Mesangial cell (primary cell): ENCODE results near the gene LTBP2. TPM values are rescaled to one million over a fixed set of nuclear protein-coding genes. Genes with fewer than 3 reads are reported as not detected.

Experiments used
- total RNA-seq: library from RNA; depleted of rRNA; stranded (reverse); fragments of >200 nt; gene quantifications from 2 replicates; pipeline ENCODE4 v1.2.3, GENCODE V29; 2015

Gene LTBP2
- 153 and 170 TPM in 2 replicates for total RNA-seq

DNA sequence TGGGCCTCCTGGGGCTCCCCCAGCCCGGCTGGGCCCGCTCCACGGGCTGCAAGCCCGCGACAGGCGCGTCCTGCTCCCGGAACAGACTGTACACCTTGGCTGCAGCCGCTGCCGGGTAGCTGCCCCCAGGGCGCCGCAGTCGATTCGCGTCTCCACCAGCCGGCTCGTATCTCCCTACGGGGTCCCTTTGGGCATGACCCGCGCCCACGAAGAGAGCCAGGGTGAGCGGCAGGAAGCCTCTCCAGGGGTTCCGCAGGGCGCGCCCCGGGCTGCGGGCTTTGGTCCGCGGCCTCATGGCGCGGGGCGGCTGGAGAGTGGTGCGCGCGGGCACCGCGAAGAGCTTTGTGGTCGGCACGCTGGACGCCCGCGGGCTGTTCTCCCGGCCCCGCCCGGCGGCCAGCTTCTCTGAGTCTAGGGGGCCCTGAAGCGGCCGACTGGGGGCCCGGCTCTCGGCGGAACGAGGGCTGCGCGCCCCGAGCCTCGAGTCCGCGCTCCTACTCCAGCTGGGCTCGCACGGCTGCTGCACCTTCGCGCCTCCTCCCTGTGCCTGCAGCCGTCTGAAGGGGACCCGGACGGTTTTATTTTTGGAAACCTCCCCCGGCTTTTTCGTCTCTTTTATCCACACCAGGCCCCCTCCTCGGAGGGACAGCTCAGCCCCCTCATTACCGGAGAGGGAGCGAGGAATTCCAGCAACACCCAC lies at the start of gene LTBP2:
Gene LTBP2, minus strand, starts transcription at position 588 of the 700 bp plus-strand sequence. Its CDS starts 293 bp downstream, at position 295.

GRCh38 chr14:74493343-74494261 lies 118.4 kb downstream of the LTBP2 start, which contains the start of gene ISCA2:
ISCA2 (plus strand) TSS chr14:74493765; CDS start chr14:74493775, 10 bp downstream.

DNA sequence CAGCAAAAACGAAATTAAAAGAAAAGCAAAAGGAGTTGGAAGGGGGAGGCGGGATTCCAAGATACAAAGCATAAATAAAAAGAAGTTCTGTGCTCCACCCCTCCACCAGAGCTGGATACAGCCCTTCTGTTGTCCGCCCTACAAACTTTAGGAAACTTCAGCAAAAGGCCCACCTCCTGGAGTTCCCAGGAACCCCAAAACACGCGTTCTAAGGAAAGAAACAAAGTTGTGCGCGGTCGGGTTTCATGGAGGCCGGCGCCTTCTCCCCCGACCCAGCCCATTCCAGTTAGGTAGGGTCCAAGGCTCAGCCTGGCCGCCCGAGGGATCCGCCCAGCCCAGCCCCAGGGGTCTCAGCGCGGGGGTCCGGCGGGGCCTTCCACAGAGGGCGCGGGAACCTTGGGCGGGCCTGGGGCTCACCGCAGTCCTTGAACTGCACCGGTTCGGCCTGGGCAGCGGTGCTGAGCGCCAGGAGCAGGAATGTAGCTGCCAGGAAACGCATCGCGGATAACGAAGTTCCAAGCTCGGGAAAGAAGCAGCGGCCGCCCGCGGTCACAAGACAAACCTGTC lies 119.2 kb downstream of the LTBP2 start, which contains the start of gene NPC2:
Gene NPC2, minus strand, starts transcription at position 530 of the 567 bp plus-strand sequence. Its CDS starts 31 bp downstream, at position 499.

Other genes starting within 250 kb of the LTBP2 start
- gene SYNDIG1L, start 186.0 kb downstream of the LTBP2 start, total RNA-seq = 0.25 TPM in 1 of 2 replicates, not detected in the other
- 391 and 550 TPM in 2 replicates for gene NPC2, start 118.9 kb downstream of the LTBP2 start, total RNA-seq
- gene ISCA2, start 118.5 kb downstream of the LTBP2 start, total RNA-seq = 34.4 and 34.7 TPM in 2 replicates
- gene AREL1, start 100.8 kb upstream of the LTBP2 start, total RNA-seq = 30.0 and 34.5 TPM in 2 replicates
- 23.8 and 41.7 TPM in 2 replicates for gene FCF1, start 100.9 kb upstream of the LTBP2 start, total RNA-seq
- gene YLPM1, start 151.1 kb upstream of the LTBP2 start, total RNA-seq = 16.3 and 22.8 TPM in 2 replicates